Glutamatergic neuron (in vitro differentiated cells): ENCODE data around the gene ENTPD2. TPM values are rescaled to one million over a fixed set of nuclear protein-coding genes. Genes with fewer than 3 reads are reported as not detected.

ENCODE experiments used
- DNase-seq: peaks from one replicate; pipeline ENCODE4 v3.0.0; 2022
- H3K27ac Mint-ChIP-seq: one replicate; pipeline ENCODE4 v1.8.0; 2020; ENCODE audit warnings: mild to moderate bottlenecking, mixed read lengths, inconsistent platforms; ENCODE audit not compliant: unreplicated experiment
- H3K27me3 Mint-ChIP-seq: one replicate; pipeline ENCODE4 v1.8.0; 2020; ENCODE audit warnings: mild to moderate bottlenecking, moderate library complexity, mixed read lengths, inconsistent platforms; ENCODE audit not compliant: unreplicated experiment
- H3K36me3 Mint-ChIP-seq: one replicate; pipeline ENCODE4 v1.8.0; 2020; ENCODE audit warnings: mild to moderate bottlenecking, mixed read lengths, inconsistent platforms; ENCODE audit not compliant: unreplicated experiment
- H3K4me1 Mint-ChIP-seq: one replicate; pipeline ENCODE4 v1.8.0; 2020; ENCODE audit warnings: mild to moderate bottlenecking, low read depth, mixed read lengths, inconsistent platforms; ENCODE audit not compliant: unreplicated experiment
- H3K4me3 Mint-ChIP-seq: one replicate; pipeline ENCODE4 v1.8.0; 2020; ENCODE audit warnings: mild to moderate bottlenecking, mixed read lengths, inconsistent platforms; ENCODE audit not compliant: unreplicated experiment
- H3K9me3 Mint-ChIP-seq: one replicate; pipeline ENCODE4 v1.8.0; 2020; ENCODE audit warnings: mild to moderate bottlenecking, moderate library complexity, mixed read lengths, inconsistent platforms; ENCODE audit not compliant: unreplicated experiment
- total RNA-seq: library from RNA; stranded (reverse); fragmentation: NEBNext Ultra II Directional; extraction: Animal tissue kit (Norgen Biotek cat#: 25700); gene quantifications from one replicate; pipeline ENCODE4 v1.2.1, GENCODE V29; 2021; ENCODE audit not compliant: unreplicated experiment
- TF ChIP-seq, protein P1 (sequence below): fragments of 200-600 bp; sonication (generic); IDR thresholded peaks from one replicate; pipeline ENCODE4 v1.5.0; 2021; ENCODE audit not compliant: partially characterized antibody, unreplicated experiment

ENTPD2 gene
- total RNA-seq, 1 donor from 2014 or later = 0.69 TPM

GRCh38 chr9:137021568-137021978 is 32.3 kb downstream of the ENTPD2 start:
- peaks cover 5% of the 10 kb centered on the region for H3K27me3 Mint-ChIP-seq

DNA sequence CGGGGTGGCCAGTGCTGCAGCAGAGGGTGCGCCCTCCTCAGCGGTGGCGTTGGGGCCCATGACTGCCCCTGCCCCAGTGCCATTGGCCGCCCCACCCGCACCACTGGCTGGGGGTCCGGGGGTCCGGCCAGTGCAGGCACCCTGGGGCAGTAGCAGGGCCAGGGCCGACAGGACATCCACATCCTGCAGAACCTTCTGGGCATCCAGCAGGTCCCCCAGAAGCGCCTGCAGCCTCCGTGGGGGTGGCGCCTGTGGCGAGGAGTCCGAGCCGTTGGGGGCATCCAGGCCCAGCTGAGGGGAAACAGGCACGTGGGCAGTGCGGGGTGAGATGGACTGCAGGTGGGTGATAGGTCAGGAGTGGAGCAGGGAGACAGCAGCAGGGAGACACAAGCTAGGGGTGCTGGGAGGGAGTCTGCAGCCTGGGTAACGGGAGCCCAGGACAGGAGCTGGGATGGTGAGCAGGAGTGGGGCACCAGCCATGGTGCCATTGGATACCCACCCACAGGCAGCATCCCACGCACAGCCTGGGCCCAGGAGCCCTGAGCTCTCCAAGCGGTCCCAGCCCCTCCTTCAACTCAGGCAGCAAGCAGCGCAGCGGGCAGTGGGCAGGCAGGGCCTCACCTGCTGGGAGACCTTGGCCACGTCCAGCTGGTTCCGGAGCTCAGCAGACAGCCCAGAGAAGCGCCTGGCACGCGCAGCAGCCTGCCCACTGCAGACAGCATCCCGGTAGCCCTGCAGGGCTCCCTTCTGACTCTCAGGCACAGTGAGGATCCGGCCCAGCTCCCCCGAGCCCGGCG is 32.9 kb downstream of the ENTPD2 start:
- TF ChIP-seq, protein P1, sequence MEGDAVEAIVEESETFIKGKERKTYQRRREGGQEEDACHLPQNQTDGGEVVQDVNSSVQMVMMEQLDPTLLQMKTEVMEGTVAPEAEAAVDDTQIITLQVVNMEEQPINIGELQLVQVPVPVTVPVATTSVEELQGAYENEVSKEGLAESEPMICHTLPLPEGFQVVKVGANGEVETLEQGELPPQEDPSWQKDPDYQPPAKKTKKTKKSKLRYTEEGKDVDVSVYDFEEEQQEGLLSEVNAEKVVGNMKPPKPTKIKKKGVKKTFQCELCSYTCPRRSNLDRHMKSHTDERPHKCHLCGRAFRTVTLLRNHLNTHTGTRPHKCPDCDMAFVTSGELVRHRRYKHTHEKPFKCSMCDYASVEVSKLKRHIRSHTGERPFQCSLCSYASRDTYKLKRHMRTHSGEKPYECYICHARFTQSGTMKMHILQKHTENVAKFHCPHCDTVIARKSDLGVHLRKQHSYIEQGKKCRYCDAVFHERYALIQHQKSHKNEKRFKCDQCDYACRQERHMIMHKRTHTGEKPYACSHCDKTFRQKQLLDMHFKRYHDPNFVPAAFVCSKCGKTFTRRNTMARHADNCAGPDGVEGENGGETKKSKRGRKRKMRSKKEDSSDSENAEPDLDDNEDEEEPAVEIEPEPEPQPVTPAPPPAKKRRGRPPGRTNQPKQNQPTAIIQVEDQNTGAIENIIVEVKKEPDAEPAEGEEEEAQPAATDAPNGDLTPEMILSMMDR = no peak
- Mint-ChIP-seq H3K4me1 (peaks cover 2% of the 10 kb centered on the region), H3K27me3 (peaks cover 5% of the 10 kb centered on the region), H3K36me3 (no peaks in the 10 kb centered on the region), H3K9me3 (peaks cover 1% of the 10 kb centered on the region), H3K4me3 (no peak overlapping the region), H3K27ac (no peak overlapping the region)
- DNase-seq = no peak

More at GRCh38 chr9:137021568-137021978, 32.3 kb downstream of the ENTPD2 start:
- no peak for DNase-seq
- Mint-ChIP-seq H3K4me1 (peaks cover 2% of the 10 kb centered on the region), H3K9me3 (peaks cover 1% of the 10 kb centered on the region), H3K36me3 (no peaks in the 10 kb centered on the region), H3K4me3 (no peak overlapping the region), H3K27ac (no peak overlapping the region)
- TF ChIP-seq, protein P1 = no peak

GRCh38 chr9:137019891-137020683 is 33.8 kb downstream of the ENTPD2 start:
- H3K27me3 Mint-ChIP-seq = peaks cover 5% of the 10 kb centered on the region

DNA sequence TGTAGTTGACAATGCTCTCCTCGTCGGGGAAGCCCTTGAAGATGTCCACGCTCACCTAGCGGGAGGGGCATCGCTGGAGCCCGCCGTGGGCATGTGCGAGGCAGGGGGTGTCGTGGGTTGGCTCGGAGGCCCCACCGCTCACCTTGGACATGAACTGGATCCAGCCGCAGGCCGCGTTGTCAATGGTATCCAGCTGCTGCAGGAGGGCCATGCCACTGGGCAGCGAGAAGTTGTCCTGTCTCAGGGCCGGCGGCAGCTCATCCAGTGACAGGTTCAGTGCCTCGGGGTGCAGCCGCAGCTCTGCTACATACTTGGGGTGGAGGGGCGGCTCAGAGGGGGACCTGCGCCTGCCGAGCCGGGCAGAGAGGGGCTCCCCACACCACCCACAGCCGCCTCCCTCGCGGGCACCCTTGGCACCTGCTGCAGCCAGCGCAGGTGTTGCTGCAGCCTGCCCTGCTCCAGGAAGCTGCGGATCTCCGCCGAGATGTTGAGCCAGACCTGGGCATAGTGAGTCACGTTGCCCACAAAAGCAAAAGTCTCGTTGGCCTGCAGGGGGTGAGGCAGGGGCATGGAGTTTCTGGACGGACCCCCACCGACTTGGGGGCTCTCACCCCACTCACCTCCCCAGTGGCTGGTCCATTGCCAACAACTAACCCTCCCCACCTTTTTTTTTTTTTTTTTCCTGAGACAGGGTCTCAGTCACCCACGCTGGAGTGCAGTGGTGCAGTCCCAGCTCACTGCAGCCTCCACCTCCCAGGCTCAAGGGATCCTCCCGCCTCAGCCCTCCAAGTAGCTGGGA is 34.9 kb downstream of the ENTPD2 start:
- Mint-ChIP-seq H3K4me3 (no peak overlapping the region), H3K27ac (no peak overlapping the region), H3K27me3 (peaks cover 5% of the 10 kb centered on the region), H3K9me3 (peaks cover 3% of the 10 kb centered on the region), H3K4me1 (peaks cover 2% of the 10 kb centered on the region), H3K36me3 (no peaks in the 10 kb centered on the region)
- no peak for DNase-seq
- TF ChIP-seq, protein P1 = no peak

More at GRCh38 chr9:137019891-137020683, 33.8 kb downstream of the ENTPD2 start:
- TF ChIP-seq, protein P1 = no peak
- Mint-ChIP-seq H3K9me3 (peaks cover 3% of the 10 kb centered on the region), H3K36me3 (no peaks in the 10 kb centered on the region), H3K4me1 (peaks cover 2% of the 10 kb centered on the region), H3K4me3 (no peak overlapping the region), H3K27ac (no peak overlapping the region)
- no peak for DNase-seq
